Astrocyte (in vitro differentiated cells and primary cell): ENCODE results near the gene PLCB4.

Source experiments
- EZH2 ChIP-seq: IDR thresholded peaks from 2 replicates; pipeline ENCODE4 v1.6.1; 2012; ENCODE audit warnings: mild to moderate bottlenecking, low read length, inconsistent platforms; ENCODE audit not compliant: insufficient read depth
- TF ChIP-seq, protein P1 (sequence below): IDR thresholded peaks from 2 replicates; pipeline ENCODE4 v1.5.1; 2011; ENCODE audit warnings: low read depth, mild to moderate bottlenecking, inconsistent platforms, low read length, moderate library complexity; ENCODE audit not compliant: insufficient read depth

DNA sequence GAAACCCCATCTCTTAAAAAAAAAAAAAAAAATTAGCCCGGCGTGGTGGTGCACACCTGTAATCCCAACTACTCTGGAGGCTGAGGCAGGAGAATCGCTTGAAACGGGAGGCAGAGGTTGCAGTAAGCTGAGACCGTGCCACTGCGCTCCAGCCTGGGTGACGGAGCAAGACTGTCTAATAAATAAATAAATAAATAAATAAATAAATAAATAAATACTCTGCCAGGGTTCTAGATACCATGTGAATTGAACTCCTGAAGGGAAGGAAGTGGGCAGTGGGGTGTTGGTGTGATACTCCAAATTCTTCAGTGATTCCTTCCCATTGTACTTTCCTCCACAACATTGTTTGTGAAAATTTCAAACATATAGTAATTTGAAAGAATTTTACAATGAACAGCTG, 100.5 kb downstream of the PLCB4 start:
- TF ChIP-seq, protein P1, sequence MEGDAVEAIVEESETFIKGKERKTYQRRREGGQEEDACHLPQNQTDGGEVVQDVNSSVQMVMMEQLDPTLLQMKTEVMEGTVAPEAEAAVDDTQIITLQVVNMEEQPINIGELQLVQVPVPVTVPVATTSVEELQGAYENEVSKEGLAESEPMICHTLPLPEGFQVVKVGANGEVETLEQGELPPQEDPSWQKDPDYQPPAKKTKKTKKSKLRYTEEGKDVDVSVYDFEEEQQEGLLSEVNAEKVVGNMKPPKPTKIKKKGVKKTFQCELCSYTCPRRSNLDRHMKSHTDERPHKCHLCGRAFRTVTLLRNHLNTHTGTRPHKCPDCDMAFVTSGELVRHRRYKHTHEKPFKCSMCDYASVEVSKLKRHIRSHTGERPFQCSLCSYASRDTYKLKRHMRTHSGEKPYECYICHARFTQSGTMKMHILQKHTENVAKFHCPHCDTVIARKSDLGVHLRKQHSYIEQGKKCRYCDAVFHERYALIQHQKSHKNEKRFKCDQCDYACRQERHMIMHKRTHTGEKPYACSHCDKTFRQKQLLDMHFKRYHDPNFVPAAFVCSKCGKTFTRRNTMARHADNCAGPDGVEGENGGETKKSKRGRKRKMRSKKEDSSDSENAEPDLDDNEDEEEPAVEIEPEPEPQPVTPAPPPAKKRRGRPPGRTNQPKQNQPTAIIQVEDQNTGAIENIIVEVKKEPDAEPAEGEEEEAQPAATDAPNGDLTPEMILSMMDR = no peak
- no peak for TF ChIP-seq EZH2
